ENCODE data around the gene ID4.

Gene ID4

DNA sequence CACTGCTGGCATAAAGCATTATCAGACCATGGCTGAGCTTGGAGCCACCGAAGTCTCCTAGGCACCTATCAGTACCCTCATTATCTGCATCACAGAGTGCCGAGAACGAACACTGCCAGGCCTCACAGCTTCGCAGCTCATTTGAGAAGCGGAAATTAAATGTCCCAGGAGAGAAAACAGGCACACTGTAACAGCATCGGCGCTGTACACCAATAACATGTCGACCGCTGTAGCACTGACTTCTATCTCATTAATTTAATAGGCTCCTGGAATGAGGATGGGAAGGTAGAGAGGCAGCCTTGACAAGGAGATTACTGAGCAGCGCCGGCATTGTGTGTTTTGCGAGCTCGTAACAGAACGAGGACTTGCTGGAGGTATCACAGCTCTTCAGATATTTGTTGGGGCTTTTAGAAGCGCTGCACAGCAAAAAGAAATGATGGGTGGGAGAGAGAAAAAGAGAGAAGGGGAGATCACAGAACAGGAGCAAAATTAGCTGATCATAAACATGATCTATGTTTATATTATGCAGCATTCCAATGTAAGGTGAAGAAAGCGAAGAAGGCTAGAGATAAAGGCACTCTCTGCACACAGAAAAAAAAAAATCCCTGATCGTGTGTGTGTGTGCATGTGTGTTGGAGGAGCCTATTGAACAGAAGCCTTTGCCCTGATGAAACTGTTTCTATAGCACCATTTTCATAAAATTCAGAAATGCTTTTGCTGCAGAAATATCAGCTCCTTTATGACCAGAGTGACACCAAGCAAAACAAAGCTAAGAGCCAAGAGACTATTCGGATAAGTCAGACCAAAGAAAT is 29.2 kb downstream of the ID4 start:
- H3K27ac Mint-ChIP-seq = no peak overlapping the region

DNA sequence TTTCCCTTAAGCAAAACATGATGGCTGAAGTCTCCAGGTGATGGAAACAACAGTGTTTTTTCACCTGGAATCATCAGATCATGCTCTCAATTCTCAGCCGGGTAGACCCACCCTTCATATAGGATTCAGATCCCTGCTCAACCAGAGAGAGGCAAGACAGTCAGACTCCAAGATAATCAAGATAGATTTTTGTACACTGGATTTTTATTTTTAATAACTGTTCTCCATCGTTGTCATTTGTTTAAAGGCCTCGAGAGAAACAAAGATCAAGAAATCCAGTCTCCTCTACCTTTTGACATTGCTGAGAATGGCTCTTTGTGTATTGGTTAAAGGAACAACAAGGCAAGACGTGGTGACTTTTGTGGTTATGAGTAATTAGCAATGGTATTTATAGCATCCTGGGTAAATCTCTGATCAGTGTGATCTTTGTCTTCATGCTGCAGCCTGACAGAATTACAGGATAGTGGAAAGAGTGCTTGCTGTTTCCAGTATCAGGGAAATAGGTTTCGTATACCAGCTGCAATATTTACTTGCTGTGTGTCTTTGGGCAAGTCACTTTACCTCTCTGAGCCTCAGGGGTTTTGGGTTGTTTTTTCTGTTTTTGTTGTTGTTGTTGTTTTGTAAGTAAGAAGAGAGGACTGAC is 29.9 kb downstream of the ID4 start:
- H3K27ac Mint-ChIP-seq = no peak overlapping the region
- H3K4me1 Mint-ChIP-seq = no peaks in the 10 kb centered on the region
- H3K9me3 Mint-ChIP-seq = peaks cover 3% of the 10 kb centered on the region
- no peaks in the 10 kb centered on the region for H3K27me3 Mint-ChIP-seq
- no peaks in the 10 kb centered on the region for H3K36me3 Mint-ChIP-seq
- H3K4me3 Mint-ChIP-seq = no peak overlapping the region
- ATAC-seq = no peak

More for the DNA sequence above, 29.2 kb downstream of the ID4 start:
- Mint-ChIP-seq H3K27me3 (no peaks in the 10 kb centered on the region), H3K36me3 (no peaks in the 10 kb centered on the region), H3K9me3 (peaks cover 3% of the 10 kb centered on the region), H3K4me1 (no peaks in the 10 kb centered on the region), H3K4me3 (no peak overlapping the region)
- ATAC-seq = no peak

DNA sequence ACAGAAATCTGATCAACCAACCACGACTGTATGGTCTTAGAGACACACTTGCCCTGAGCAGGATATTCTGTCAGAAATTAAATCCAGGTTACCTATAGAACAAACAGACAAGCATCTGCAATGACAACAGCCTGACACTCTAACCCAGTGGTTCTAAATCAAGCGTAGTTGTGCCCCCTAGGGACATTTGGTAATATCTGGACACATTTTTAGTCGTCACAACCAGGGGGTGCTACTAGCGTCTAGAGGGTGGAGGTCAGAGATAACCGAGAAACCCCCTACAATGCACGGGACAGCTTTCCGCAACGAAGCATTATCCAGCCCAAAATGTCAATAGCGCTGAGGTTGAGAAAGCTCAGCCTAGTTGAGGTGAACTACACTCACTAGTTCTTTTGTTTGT is 32.3 kb downstream of the ID4 start:
- Mint-ChIP-seq H3K4me3 (no peak overlapping the region), H3K36me3 (no peaks in the 10 kb centered on the region), H3K27ac (no peak overlapping the region), H3K4me1 (no peaks in the 10 kb centered on the region), H3K27me3 (no peaks in the 10 kb centered on the region), H3K9me3 (peaks cover 3% of the 10 kb centered on the region)
- ATAC-seq = no peak

- H3K9me3 Mint-ChIP-seq = peaks cover 3% of the 10 kb centered on the region
These were observed 33.2 kb downstream of the ID4 start for GRCh38 chr6:19870322-19870721.

GRCh38 chr6:19873031-19873430 is 35.9 kb downstream of the ID4 start:
- H3K27ac Mint-ChIP-seq = no peak overlapping the region
- H3K4me1 Mint-ChIP-seq = no peaks in the 10 kb centered on the region
- no peak overlapping the region for H3K4me3 Mint-ChIP-seq
- ATAC-seq = no peak
- peaks cover 6% of the 10 kb centered on the region for H3K9me3 Mint-ChIP-seq
- no peaks in the 10 kb centered on the region for H3K27me3 Mint-ChIP-seq
- H3K36me3 Mint-ChIP-seq = no peaks in the 10 kb centered on the region

More at GRCh38 chr6:19870322-19870721, 33.2 kb downstream of the ID4 start:
- Mint-ChIP-seq H3K27me3 (no peaks in the 10 kb centered on the region), H3K4me3 (no peak overlapping the region), H3K27ac (no peak overlapping the region), H3K36me3 (no peaks in the 10 kb centered on the region), H3K4me1 (no peaks in the 10 kb centered on the region)
- no peak for ATAC-seq

GRCh38 chr6:19876672-19877071 is 39.5 kb downstream of the ID4 start:
- Mint-ChIP-seq H3K27ac (no peak overlapping the region), H3K4me1 (no peaks in the 10 kb centered on the region), H3K4me3 (no peak overlapping the region), H3K27me3 (no peaks in the 10 kb centered on the region), H3K9me3 (peaks cover 7% of the 10 kb centered on the region), H3K36me3 (no peaks in the 10 kb centered on the region)
- ATAC-seq = no peak

GRCh38 chr6:19879663-19880062 is 42.5 kb downstream of the ID4 start:
- Mint-ChIP-seq H3K4me3 (no peak overlapping the region), H3K4me1 (no peaks in the 10 kb centered on the region), H3K36me3 (no peaks in the 10 kb centered on the region), H3K9me3 (peaks cover 10% of the 10 kb centered on the region), H3K27ac (no peak overlapping the region), H3K27me3 (no peaks in the 10 kb centered on the region)
- ATAC-seq = no peak

GRCh38 chr6:19880066-19880465 is 42.9 kb downstream of the ID4 start:
- H3K9me3 Mint-ChIP-seq = peaks cover 11% of the 10 kb centered on the region
- no peaks in the 10 kb centered on the region for H3K4me1 Mint-ChIP-seq
- no peaks in the 10 kb centered on the region for H3K36me3 Mint-ChIP-seq
- H3K27me3 Mint-ChIP-seq = no peaks in the 10 kb centered on the region
- H3K27ac Mint-ChIP-seq = no peak overlapping the region
- ATAC-seq = no peak
- H3K4me3 Mint-ChIP-seq = no peak overlapping the region

DNA sequence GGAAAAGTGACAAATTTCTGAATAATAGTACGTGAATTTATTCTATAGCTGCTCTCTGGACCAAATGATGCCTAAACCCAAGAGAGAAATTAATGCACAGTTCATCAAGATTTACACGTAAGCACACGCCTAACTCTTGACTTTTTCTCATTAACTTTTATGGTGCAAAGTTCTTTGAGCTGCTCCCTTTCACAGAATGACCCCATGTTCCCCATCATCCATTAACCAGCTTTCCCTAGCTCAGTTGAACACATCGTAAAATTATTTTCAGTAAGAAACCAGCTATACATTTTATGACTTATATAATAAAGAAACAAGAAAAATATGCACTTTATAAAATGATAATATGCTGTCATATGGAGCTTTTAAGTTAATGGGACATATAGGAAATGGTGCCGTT is 54.3 kb downstream of the ID4 start:
- ATAC-seq = no peak
- Mint-ChIP-seq H3K9me3 (peaks cover 9% of the 10 kb centered on the region), H3K27ac (no peak overlapping the region), H3K4me1 (no peaks in the 10 kb centered on the region), H3K4me3 (no peak overlapping the region), H3K36me3 (no peaks in the 10 kb centered on the region), H3K27me3 (no peaks in the 10 kb centered on the region)

All from stimulated activated memory B cell treated with anti-CD40 and anti-IgM and Interleukin-4, amounts not matched to agents 10 μg/mL and 1 μg/mL and 100 μg/mL, for 72 hours (primary cell).